HS-27A (cell line): ENCODE measurements around the gene HELZ2.
"Not testable (repeated sequence)": the region's sequence is repeated elsewhere in the genome, so short reads cannot be mapped to it uniquely, and the experiment has no call there.

Experiments used
- DNase-seq: peaks from one replicate; pipeline ENCODE4 v3.0.0-alpha.2; 2012; ENCODE audit warnings: low read depth, missing footprints

The HELZ2 gene, protein sequence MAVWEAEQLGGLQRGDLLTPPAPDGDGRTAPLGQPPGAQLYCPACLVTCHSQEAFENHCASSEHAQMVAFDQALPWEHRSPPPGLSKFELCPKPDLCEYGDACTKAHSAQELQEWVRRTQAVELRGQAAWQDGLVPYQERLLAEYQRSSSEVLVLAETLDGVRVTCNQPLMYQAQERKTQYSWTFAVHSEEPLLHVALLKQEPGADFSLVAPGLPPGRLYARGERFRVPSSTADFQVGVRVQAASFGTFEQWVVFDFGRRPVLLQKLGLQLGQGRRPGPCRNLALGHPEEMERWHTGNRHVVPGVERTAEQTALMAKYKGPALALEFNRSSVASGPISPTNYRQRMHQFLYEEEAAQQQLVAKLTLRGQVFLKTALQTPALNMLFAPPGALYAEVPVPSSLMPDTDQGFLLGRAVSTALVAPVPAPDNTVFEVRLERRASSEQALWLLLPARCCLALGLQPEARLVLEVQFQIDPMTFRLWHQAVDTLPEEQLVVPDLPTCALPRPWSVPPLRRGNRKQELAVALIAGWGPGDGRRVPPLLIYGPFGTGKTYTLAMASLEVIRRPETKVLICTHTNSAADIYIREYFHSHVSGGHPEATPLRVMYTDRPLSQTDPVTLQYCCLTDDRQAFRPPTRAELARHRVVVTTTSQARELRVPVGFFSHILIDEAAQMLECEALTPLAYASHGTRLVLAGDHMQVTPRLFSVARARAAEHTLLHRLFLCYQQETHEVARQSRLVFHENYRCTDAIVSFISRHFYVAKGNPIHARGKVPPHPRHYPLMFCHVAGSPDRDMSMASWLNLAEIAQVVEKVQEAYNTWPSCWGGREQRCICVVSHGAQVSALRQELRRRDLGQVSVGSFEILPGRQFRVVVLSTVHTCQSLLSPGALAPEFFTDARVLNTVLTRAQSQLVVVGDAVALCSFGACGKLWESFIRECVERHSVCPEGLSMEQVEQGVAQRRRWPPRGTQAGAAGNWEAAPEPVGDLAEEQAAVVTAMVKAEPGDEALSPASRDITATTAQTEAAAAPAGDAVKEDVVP (N-terminal part only)

GRCh38 chr20:63574156-63574828 is at the start of gene HELZ2:
HELZ2 (minus strand) TSS chr20:63574239; CDS start chr20:63572385, 1,854 bp downstream.
- DNase-seq = no peak

DNA sequence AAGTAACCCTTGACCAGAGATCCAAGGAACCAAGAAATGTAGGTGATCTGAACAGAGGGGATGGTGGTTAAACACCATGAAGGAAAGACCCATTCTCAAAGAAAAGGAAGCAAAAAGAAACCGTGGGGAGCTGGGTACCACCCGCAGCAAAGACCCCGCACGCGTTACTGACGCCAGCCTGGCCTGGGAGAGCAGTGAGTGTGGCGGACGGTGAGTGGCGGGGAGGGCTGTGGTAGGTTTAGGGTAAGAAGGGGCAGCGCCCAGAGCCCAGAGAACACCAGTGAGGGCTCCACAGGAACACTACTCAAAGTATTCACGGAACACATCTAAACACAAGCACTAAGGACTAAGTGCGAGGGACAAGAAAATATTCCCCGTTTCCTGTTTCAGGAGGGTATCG is 48.7 kb upstream of the HELZ2 start:
- DNase-seq = no peak

DNA sequence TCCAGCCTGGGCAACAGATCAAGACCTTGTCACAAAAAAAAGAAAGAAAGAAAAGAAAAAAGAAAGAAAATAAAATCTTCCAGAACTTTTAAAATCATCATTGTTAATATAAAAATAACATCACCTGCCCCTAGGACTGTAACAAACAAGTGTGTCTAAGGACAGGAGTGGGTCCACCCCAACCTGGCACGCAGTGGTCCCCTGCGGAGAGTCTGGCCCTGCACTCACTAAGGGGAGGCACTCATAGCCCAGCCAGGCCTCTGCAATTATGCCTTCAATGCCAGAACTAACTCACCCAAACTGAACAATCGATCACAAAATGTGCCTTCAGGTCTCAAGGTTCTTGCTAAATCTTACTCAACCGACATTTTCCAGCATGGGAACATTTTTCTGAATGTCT is 48.1 kb upstream of the HELZ2 start:
- DNase-seq = no peak

GRCh38 chr20:63620991-63621390 is 47.0 kb upstream of the HELZ2 start:
- DNase-seq = no peak

GRCh38 chr20:63619505-63619904 is 45.5 kb upstream of the HELZ2 start:
- no peak for DNase-seq

- no peak for DNase-seq
Measured at GRCh38 chr20:63619086-63619485, 45.0 kb upstream of the HELZ2 start.

GRCh38 chr20:63618291-63618980 is 44.4 kb upstream of the HELZ2 start:
- DNase-seq = no peak

DNA sequence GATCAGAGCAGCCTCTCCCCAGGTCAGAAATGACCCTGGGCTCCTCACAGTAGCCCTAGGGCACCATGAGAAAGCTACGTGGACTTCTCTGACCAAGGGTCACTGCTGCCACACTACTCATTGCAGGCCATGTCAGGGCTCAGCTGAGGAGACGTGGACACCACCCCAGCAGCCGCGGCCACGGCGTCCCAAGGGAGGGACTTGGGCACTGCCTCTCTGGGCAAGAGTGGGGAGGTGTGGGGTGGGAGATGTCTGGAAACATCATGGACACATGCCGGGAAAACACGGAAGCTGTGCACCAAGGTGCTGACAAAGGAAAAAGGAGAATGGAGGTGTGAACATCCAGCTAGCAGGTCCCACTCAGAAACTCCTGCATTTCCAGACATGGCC is 43.8 kb upstream of the HELZ2 start:
- DNase-seq = no peak

GRCh38 chr20:63617092-63617875 is 43.2 kb upstream of the HELZ2 start:
- DNase-seq = no peak

GRCh38 chr20:63613863-63614594 is 40.0 kb upstream of the HELZ2 start:
- not testable (repeated sequence) for DNase-seq

DNA sequence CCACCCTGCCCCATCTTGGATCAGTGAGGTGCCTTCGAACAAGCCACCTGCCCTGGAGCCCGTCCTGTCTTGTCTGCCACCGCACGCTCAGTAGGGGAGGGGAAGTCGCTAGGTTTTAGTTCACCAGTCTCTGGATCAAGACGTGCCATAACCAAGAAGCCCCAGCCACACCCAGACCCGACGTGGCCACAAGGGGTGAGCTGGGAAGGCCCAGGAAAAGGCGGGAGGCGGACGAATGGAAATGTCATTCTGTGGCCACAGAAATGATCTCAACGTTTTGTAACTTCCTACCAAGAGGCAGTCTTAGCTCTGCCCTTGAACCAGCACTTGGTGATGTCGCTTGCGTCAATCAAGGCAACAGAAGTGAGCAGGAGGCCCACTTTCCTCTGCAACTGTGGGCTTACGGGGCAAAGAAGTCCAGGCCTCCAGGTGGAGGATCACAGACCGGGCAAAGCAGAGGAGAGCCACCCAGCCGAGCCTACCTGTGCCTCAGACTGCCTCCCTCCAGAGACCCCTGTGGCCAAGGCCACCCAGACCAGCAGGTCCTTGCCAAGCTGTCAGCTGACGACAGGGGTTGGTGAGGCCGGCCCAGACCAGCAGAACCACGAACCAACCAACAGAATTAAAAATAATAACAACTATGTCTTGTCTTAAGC is 38.4 kb upstream of the HELZ2 start:
- no peak for DNase-seq

DNA sequence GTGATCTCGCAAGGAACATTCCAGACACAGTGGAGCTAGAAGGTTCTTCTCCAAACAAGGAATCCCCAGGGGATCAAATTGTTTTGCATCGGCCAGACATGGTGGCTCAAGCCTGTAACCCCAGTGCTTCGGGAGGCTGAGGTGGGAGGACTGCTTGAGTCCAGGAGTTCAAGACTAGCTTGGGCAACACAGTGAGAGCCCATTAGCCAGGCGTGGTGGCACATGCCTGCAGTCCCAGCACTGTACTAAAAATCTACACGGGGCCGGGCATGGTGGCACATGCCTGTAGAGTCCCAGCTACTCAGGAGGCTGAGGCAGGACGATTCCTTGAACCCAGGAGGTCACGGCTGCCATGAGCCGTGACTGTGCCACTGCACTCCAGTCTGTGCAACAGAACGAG is 37.6 kb upstream of the HELZ2 start:
- no peak for DNase-seq

DNA sequence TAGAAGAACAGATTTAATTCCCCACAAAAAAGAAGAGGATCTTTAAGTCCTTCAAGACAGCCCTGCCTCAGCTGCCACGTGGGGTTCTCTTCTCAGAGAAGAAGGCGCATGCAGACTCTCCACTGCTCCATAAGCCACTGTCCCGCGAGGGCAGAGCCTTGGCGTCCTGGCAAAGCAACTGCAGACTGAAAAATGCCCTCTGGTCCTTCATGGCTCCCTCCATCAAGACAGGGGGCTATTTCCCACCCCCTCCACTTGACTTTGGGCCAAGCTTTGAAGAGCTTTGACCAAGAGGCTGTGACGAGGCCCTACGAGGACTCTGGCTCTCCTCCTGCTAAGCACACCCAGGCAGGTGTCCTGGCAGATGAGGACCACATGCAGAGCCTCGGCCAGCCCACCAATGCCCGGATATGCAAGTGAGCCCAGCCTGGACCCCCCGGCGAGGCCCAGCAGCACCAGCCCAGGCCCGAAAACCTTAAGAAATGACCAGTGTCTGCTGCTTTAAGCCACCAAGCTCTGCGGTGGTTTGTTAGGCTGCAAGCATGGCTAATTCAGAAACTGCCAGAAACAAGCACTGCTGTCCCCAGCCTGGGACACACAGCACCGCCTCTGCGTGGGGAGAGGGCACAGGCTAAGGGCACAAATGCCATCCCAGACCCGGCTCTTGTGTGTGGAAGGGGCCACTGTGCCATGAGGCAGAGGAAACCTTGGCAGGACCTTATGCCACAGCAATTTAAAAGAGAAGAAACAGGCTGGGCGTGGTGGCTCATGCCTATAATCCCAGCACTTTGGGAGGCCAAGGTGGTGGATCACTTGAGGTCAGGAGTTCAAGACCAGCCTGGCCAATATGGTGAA is 36.8 kb upstream of the HELZ2 start:
- DNase-seq = no peak

- DNase-seq = no peak
Measured at GRCh38 chr20:63606686-63607085, 32.6 kb upstream of the HELZ2 start.

- DNase-seq = no peak
Measured at GRCh38 chr20:63602321-63602720, 28.3 kb upstream of the HELZ2 start.

GRCh38 chr20:63601679-63602078 is 27.6 kb upstream of the HELZ2 start:
- not testable (repeated sequence) for DNase-seq

- no peak for DNase-seq
Measured at GRCh38 chr20:63599396-63600050, 25.5 kb upstream of the HELZ2 start.
